ENCODE results near the gene DENND1A. TPM values are rescaled to one million over a fixed set of nuclear protein-coding genes. Genes with fewer than 3 reads are reported as not detected.

Gene DENND1A
- total RNA-seq, 1 donor from 2014 or later = 13.9 TPM

- Mint-ChIP-seq H3K4me3 (ENCODE audit: unreplicated experiment) (no peak overlapping the region), H3K27ac (ENCODE audit: unreplicated experiment) (peak overlapping the region; percentile 64), H3K4me1 (ENCODE audit: low read depth, unreplicated experiment) (peaks cover 36% of the 10 kb centered on the region), H3K9me3 (ENCODE audit: unreplicated experiment) (peaks cover 3% of the 10 kb centered on the region), H3K36me3 (ENCODE audit: unreplicated experiment) (no peaks in the 10 kb centered on the region), H3K27me3 (ENCODE audit: unreplicated experiment) (peaks cover 9% of the 10 kb centered on the region)
- no peak for TF ChIP-seq CTCF (IDR thresholded peaks at IDR 0.05; ENCODE audit: partially characterized antibody, unreplicated experiment)
- no peak for DNase-seq
These were observed 571.6 kb downstream of the DENND1A start for GRCh38 chr9:123358181-123358905.

GRCh38 chr9:123357743-123358059, 572.2 kb downstream of the DENND1A start:
- no peak for TF ChIP-seq CTCF (IDR thresholded peaks at IDR 0.05; ENCODE audit: partially characterized antibody, unreplicated experiment)
- DNase-seq = no peak
- Mint-ChIP-seq H3K36me3 (ENCODE audit: unreplicated experiment) (no peaks in the 10 kb centered on the region), H3K27ac (ENCODE audit: unreplicated experiment) (no peak overlapping the region), H3K27me3 (ENCODE audit: unreplicated experiment) (peaks cover 9% of the 10 kb centered on the region), H3K4me1 (ENCODE audit: low read depth, unreplicated experiment) (peaks cover 36% of the 10 kb centered on the region), H3K9me3 (ENCODE audit: unreplicated experiment) (peaks cover 3% of the 10 kb centered on the region), H3K4me3 (ENCODE audit: unreplicated experiment) (no peak overlapping the region)

- Mint-ChIP-seq H3K4me1 (ENCODE audit: low read depth, unreplicated experiment) (peaks cover 36% of the 10 kb centered on the region), H3K4me3 (ENCODE audit: unreplicated experiment) (peak overlapping the region; percentile 80), H3K9me3 (ENCODE audit: unreplicated experiment) (peaks cover 3% of the 10 kb centered on the region), H3K27ac (ENCODE audit: unreplicated experiment) (peak overlapping the region; percentile 68), H3K27me3 (ENCODE audit: unreplicated experiment) (peaks cover 9% of the 10 kb centered on the region), H3K36me3 (ENCODE audit: unreplicated experiment) (no peaks in the 10 kb centered on the region)
- TF ChIP-seq CTCF (IDR thresholded peaks at IDR 0.05; ENCODE audit: partially characterized antibody, unreplicated experiment) = no peak
- no peak for DNase-seq
These were observed 572.8 kb downstream of the DENND1A start for GRCh38 chr9:123356851-123357742.

GRCh38 chr9:123355761-123356431, 574.0 kb downstream of the DENND1A start, which contains the start of gene CRB2:
CRB2 (plus strand) TSS chr9:123356197; CDS start chr9:123356261, 64 bp downstream.
- Mint-ChIP-seq H3K27me3 (ENCODE audit: unreplicated experiment) (peaks cover 6% of the 10 kb centered on the region), H3K36me3 (ENCODE audit: unreplicated experiment) (no peaks in the 10 kb centered on the region), H3K27ac (ENCODE audit: unreplicated experiment) (peak within 1 kb of the TSS; percentile 68), H3K4me3 (ENCODE audit: unreplicated experiment) (peak within 1 kb of the TSS; percentile 80), H3K9me3 (ENCODE audit: unreplicated experiment) (peaks cover 3% of the 10 kb centered on the region), H3K4me1 (ENCODE audit: low read depth, unreplicated experiment) (peaks cover 31% of the 10 kb centered on the region)
- DNase-seq = peak; percentile 65
- no peak for TF ChIP-seq CTCF (IDR thresholded peaks at IDR 0.05; ENCODE audit: partially characterized antibody, unreplicated experiment)

Data from glutamatergic neuron (in vitro differentiated cells).